Kidney glomerular epithelial cell (primary cell): Measurements from ENCODE around the gene TSPEAR.

Experiments used
- DNase-seq: peaks from one replicate; lab custom pipeline; 2025; lab: John Stamatoyannopoulos, UW

TSPEAR gene

DNA sequence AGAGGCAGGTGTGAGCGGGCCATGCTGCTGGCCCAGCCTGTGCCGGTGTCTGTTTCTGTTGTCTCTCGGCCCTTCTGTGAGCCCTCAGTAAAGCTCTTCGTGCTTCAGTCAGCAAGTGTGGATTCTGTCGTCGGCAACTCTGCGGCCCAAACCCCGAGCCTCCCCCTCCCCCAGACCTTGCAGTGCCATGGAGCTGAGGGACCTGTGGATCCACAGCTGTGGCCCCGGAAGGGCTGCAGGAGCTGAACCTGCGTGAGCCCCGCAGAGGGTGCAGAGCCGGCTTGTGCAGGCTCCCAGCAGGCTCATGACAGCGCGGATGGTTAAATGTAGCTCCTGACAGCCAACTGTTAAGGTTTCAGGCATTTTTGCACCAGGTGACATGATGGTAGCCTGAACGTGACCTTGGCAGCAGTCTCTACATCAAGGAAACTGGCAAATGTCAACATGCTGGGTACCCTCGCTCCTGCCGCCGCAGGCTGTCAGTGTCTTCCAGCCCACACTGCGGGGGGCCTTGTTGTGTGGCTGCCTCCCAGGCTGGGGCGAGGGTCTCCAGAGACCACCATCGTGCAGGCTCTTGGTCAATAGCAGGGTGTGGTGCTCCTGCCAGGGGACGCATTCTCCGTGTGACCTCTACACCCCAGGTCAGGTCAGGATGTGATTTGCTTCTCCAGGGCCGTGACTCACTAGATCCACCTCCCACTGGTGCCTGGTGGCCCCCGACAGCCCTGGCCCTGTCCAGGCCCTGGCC, 249.1 kb downstream of the TSPEAR start:
- no peak for DNase-seq

DNA sequence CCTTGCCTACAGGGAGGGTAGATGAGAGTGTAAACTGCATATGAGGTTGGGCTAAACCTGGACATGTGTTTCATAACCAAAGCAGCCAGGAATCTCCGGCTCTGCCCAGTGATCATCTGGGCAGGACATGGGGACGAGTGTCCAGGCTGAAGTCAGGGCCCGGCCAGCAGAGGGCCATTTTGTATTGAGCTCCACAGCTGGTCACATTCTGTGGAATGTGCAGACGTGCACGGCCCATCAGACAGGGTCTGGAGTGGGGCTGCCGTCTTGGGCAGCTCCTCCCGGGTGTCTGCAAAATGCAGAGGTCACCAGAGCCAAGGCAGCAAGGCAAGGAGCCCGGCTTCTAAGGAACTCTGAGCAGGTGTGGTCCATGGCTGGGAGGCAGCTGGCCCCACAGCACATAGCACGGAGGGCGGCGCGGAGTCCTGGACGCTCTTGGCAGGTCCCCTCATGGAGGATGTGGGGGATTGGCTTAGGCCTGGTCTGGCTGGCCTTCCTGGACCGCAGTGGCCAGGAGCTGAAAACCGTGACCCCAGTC, 249.8 kb downstream of the TSPEAR start:
- no peak for DNase-seq

DNA sequence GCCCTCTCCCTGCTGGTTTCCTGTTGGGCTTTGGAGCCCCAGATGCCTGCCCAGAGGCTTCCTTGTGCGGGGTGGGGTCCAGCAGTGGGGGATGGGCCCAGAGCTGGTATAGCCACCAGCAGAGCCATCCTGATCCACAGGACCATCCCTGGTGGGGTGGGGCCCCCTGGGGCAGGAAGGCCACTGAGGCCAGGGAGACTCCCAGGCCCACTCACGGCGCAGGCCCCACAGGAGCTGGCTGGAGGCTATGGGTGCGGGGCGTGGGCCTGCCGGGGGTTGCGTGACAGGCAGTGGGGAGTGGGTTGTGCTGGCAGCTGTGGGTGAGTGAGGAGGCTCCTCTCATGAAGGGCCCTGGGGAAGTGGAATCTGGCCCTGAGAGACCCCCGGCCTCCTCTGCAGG, 250.4 kb downstream of the TSPEAR start:
- no peak for DNase-seq

DNA sequence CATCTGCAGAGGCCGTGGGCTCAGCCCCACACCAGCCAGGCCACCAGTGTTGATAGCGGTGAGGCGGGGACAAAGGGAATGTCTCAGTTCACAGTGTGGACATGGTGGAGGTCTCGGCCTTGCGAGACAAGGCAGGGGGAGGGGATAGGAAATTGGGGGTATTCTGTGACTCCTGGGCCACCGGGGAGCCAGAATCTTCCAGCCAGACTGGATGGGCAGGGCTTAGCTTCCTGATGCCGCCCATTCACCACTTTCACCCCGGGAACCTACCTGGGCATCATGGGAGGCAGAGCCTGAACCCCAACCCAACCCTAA, 251.0 kb downstream of the TSPEAR start:
- no peak for DNase-seq

DNA sequence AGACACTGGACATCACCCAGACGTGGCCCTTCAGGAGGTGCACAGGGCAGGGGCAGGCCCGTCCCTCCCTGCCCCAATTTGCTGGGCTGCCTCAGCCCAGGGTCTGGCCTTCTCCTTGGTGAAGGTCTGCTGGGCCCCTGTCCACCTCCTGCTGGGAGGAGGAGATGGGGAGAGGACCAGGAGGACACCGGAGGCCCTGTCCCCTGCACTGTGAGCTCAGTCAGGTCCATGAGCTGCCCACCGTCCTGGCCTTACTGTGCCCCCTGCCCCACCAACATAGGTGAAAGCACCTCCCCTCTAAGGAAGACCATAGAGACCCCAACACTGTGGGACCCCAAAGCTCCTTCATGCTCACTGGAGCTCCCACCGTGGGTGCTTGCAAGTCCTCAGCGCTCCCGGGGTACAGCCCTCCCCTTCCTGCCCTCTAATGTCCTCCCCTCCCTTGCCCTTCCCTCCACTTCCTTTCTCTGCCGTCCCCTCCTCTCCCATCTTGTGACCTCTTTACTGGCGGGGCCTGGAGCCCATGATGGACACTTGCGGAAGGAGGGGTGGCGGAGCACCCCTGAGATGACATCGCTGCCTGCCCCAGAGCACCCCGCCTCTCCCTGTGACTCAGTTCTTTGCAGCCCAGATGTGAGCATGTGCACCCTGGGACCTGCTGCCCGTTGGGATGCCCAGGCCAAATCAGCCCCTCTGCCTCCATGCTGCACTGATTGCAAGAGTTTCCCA, 251.5 kb downstream of the TSPEAR start:
- DNase-seq = no peak

DNA sequence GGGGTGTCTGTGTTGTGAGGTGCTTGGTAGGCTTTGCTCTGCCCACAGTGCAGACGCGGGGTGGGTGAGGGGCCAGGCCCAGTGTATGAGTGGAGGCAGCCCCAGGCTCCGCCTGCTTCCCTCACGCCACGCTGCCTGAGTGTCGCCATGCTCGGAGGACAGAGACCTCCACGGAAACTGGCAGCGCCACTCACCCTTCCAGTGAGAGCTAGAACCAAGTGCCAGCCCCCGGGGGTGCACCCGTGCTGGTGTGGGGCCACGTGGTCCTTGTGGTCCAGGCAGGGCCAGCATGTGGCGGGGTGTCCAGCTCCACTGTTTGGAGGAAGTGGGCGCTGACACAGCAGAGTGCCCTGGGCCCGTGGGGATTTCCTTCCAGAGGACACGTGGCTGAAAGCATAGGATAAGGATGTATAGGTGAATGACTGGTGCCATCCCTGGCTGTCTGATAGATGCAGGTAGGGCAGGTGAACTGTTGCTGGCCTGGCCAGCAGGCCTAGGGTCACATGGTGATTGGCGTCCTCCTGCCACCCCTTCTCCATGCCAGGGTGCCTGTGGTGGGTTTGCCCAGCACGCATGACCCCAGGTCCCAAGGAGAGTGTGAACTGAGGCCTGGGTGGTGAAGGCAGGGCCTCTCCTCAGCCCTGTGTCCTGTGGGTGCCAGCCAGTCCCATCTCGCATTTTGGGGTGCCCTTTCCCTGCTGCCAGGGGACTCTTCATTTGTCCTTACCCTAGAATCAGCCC, 252.2 kb downstream of the TSPEAR start:
- no peak for DNase-seq

DNA sequence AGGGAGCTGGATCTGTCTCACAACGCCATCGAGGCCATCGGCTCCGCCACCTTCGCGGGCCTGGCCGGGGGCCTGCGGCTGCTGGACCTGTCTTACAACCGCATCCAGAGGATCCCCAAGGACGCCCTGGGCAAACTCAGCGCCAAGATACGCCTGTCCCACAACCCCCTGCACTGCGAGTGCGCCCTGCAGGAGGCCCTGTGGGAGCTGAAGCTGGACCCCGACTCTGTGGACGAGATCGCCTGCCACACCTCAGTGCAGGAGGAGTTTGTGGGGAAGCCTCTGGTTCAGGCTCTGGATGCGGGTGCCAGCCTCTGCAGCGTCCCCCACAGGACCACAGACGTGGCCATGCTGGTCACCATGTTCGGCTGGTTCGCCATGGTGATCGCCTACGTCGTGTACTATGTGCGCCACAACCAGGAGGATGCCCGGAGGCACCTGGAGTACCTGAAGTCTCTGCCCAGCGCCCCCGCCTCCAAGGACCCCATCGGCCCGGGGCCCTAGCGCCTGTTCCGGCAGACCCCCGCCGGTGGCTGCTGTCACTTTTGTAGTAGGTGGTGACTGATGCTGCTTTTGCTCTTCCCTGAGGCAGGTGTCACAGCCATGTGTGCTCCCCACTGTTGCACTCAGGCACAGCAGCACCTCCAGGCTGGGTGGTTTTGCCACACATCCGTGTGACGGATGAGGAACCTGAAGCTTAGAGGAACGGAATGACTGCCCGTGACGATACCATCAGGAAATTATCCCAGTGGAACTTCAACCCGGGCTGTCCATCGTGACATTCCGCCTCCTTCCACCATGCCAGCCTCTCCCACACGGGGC, 254.2 kb downstream of the TSPEAR start:
- no peak for DNase-seq

DNA sequence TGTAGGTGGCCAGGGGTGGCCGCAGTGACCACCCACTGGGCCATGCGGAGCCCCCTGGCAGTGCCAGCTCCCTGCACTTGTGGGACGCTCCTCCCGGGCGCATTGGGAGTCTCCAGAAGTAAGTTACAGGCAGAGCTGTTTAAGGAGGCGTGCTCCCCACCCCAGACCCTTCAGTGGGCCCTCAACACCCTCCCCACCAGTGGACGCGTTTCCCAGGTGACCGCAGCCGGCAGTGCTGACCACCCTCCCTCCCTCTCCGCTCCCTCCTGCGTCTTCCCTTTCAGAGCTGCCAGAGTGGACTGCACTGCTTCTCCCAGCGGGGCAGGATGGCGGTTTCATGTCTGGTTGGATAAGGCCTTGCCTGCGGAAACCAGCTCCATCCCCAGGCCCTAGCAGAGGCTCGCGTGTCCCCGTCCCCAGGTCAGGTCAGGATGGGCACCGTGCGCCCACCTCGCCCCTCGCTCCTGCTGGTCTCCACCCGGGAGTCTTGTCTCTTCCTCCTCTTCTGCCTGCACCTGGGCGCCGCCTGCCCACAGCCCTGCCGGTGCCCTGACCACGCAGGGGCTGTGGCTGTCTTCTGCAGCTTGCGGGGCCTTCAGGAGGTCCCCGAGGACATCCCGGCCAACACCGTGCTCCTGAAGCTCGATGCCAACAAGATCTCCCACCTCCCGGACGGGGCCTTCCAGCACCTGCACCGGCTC, 255.0 kb downstream of the TSPEAR start:
- no peak for DNase-seq

DNA sequence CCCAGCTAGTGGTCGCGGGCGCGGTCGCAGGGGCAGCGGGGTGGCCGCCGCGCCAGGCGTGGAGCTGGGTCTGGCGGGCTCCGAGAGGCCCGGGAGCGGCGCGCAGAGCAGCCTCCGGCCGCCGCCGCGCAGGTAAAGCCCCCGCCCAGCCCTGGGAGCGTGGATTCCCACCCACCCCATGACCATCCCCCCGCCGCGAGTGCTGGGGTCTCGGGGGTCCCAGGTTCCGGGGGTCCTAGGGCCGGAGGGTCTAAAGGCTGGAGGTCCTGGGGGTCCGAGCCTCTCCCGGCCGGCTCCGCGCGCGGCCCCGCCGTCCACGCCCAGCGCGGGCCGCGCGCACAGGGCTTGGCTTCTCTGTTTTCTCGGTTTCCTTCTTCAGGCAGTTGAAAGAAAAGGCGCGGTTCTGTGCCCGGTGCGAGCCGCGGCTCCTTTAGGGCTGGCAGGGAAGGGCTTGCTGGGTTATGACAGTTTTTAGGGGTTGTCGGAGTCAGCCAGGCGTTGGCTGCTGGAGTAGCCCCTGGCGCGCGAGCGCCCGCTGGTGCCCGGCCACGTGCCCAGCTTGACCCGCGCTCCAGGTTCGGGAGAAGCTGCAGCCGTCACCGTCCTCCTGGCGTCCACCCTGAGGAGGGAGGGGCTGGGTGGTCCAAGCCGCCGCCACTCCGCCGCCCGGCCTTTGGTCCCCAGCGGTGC, 255.7 kb downstream of the TSPEAR start:
- DNase-seq = no peak

DNA sequence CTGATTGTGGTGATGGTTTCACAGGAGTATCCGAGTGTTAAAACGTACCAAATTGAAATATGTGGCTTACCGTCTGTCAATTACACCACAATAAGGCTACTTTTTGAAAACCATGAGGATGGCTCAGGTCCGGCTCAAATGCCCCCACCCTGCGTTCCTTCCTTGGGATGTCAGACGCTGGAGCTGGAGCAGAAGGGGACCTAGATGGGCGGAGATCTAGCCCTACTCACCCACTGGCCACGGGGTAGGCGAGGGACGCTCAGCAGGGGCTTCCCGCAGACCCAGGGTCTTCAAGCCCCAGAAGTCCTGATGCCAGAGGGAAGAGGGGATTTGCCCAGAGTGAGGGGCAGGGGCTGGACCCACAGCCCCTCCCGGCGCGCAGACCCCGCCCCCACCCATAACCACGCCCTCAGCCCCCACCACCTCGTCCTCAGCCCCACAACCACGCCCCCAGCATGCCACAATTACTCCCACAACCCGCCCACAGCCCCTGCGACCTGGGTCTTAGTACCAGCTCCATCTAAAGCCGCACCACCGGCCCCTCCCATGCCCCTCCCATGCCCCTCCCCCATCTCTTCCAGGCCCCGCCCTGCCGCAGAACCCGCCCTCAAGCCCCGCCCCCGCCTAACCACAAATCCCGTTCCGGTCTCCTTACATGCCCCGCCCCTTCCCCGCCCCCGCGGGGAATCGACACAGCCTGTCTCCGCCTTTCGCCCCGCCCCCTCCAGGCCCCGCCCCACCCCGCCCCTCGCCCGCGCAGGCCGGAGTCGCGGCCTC, 256.4 kb downstream of the TSPEAR start, which contains the start of gene LRRC3:
LRRC3 (plus strand) TSS at position 764 of the 777 bp plus-strand sequence. CDS start 1,135 bp downstream, outside the sequence.
- DNase-seq = peak; percentile 11

DNA sequence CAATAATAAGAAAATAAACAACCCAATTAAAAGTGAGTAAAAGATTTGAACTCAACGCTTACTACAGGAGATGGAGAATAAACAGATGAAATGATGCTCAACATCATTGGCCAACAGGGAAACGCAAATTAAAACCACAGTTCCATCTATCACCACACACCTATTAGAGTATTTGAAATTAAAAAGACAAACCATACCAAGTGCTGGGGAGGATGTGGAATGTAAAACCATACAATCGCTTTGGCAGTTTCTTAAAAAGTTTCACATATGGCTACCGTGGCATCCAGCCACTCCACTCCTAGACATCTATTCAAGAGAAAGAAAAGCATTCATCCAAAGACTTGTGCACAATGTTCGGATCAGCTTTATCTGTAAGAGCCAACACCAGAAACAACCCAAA, 257.3 kb downstream of the TSPEAR start:
- DNase-seq = no peak

DNA sequence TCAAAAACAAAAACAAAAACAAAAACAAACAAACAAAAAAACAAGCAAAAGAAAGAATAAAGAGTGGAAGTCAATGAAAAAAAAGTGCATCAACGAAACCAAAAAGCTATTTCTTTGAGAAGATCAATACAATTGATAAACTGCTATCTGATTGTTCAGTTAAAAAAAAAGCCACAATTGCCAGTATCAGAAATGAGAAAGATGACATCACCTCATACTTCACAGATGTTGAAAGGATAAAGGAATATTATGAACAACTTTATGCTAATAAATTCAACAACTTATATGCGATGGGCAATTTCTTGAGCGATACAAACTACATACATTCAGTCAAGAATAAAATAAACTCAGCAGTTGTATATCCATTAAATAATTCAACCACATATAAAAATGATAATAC, 258.3 kb downstream of the TSPEAR start:
- no peak for DNase-seq

DNA sequence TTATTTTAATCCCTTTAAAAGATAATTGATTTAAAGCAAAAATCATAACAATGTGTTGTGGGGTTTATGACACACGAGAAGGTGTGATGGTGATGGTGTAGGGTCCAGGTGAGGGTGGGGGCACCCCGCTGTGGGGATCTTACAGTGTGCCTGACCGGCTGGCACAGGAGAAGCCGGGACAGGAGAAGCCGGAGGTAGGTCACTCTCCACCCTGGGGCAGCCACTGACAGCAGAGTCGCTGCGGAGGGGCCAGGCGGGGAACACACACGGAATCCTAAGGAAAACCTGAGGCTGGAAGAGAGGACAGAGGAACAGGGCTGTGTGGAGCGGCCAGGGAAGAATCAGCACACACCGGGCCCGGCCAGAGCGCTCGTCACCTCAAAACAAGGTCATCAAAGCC, 260.4 kb downstream of the TSPEAR start:
- DNase-seq = no peak

DNA sequence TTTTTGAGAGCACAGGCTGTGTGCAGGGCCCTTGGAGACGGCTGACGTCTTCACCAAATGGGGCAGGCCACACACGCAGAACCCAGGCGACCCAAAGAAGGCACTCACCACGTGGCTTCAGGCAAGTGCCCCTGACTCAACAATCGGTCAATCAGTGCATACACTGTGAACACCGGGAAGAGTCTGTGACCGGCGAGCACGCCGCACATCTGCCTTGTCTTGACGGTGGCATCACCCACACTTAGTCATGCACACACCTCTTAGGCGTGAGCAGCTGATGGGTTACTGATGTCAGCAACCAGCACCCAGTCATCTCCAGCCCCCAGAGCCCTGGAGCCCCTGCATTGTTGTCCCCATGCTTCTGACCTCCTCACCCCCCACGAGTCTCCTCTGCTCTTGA, 261.0 kb downstream of the TSPEAR start:
- DNase-seq = no peak

DNA sequence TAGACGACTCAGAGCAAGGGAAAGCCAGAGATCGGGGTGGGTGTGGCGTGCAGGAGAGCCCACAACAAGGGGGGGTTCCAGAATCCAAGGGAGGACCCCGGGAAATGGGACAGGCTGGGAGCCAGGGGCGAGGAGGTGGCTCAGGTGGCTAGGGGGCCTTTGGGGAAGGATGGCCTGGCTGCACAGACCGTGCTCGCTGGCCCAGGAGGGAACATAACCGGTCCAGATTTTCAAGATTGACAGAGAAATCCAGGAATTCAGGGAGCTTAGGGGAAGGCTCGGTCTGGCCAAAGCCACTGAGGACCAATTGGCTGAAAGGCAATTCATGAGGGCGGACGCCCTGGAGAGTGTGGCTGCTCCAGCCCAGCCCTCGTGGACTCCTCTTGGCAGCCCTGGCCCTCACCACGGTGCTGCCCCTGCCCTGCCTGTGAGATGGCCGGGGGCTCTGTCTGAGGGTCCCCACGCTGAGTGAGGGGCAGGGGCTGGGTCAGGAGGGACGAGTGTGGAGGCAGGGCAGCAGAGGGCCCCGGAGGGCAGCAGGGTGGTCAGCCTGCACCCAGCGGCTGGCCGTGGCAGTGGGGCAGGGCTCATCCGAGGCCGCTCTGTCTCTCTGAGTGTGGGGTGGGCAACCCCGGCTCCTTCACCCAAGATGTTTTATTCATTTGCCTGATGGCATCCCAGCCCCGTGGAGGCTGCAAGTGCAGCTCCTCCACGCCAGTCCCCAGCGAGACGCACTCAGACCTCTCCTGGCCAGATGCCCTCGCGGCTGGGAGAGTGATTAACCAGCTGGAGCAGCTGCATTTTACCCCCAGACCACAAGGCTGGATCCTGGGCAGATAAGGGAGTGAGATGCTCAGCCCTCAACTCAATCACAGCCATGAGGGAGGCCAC, 261.7 kb downstream of the TSPEAR start:
- DNase-seq = no peak

DNA sequence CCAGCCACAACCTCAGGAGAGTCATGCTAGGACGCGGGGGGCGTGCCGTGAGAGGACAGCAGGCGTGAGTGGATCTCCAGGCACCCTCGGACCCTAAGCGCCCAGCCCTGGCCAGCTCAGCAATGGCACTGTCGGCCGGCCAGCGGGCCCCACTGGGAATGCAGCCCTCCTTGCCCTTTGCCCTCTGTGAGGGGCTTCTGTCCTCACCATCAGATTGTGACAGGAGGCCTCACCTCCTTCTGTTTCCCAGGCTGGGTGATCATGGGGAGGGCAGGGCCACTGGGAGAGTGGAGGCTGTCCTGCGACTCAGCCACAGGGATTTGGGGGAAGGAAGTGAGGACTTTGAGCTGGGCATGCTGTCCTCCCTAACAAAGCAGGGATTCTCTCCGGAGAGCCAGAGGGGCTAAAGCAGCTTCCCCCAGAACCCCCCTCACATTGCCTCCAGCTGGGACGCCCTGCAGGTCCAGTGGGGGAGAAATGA, 262.7 kb downstream of the TSPEAR start:
- DNase-seq = no peak
